ENCODE data around the gene SLC29A1.

GRCh38 chr6:44258325-44258863, 35.0 kb downstream of the SLC29A1 start:
- TF ChIP-seq, protein P1, sequence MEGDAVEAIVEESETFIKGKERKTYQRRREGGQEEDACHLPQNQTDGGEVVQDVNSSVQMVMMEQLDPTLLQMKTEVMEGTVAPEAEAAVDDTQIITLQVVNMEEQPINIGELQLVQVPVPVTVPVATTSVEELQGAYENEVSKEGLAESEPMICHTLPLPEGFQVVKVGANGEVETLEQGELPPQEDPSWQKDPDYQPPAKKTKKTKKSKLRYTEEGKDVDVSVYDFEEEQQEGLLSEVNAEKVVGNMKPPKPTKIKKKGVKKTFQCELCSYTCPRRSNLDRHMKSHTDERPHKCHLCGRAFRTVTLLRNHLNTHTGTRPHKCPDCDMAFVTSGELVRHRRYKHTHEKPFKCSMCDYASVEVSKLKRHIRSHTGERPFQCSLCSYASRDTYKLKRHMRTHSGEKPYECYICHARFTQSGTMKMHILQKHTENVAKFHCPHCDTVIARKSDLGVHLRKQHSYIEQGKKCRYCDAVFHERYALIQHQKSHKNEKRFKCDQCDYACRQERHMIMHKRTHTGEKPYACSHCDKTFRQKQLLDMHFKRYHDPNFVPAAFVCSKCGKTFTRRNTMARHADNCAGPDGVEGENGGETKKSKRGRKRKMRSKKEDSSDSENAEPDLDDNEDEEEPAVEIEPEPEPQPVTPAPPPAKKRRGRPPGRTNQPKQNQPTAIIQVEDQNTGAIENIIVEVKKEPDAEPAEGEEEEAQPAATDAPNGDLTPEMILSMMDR (IDR thresholded peaks at IDR 0.05; ENCODE audit: low read depth, low read length), result no peak
- no peak for TF ChIP-seq EZH2phosphoT487 (IDR thresholded peaks at IDR 0.05; ENCODE audit: low read depth)
